Activated naive CD4-positive, alpha-beta T cell (primary cell): ENCODE measurements around the gene GJA8.
"Not testable (repeated sequence)": the region's sequence is repeated elsewhere in the genome, so short reads cannot be mapped to it uniquely, and the experiment has no call there.

ENCODE experiments used
- DNase-seq, 4 experiments: peaks; one replicate each; lab custom pipeline; 2025; lab: John Stamatoyannopoulos, UW

The GJA8 gene

GRCh38 chr1:147927689-147928088 lies 25.1 kb downstream of the GJA8 start:
- DNase-seq: not testable (repeated sequence)

DNA sequence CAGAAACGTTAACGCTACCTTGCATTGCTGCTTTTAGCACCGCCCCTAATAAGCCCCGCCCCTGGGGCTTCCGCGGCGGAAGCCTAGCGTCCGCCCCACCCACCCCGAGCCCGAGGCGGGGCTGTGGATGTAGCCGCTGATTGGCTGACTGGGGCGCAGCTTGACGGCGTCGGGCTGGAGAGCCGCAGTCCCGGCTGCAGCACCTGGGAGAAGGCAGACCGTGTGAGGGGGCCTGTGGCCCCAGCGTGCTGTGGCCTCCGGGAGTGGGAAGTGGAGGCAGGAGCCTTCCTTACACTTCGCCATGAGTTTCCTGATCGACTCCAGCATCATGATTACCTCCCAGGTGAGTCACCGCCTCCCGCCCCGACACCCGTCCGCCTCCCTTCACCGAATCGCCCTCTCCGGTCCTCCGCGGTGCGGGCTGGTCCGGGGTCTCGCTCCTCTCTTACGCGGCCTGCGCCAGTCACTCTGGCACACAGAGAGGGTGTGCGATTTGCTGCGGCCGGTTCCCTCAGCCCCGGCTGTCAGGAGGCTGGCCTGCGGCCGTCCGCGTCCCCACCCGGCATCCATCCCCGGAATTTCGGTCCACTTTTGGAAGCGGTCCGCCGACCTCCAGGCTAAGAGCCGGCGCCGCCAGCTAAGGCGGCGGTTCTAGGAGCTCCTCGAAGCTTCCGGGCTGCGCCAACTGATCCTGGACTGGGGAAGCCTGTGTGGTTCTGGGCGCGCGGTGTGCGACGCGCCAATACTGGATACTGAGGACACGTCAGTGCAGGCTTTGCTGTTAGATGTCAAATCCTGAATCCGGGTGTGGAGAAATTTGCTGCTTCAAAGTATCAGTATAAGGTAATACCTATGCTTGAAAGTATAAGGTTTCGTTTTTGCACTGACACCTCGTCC lies 25.9 kb downstream of the GJA8 start, which contains the start of gene GPR89B:
Gene GPR89B (plus strand): TSS at position 185 of the 897 bp plus-strand sequence. CDS start 117 bp downstream, at position 302.
- peak; percentile 68 to 93 (median 76) for DNase-seq

DNA sequence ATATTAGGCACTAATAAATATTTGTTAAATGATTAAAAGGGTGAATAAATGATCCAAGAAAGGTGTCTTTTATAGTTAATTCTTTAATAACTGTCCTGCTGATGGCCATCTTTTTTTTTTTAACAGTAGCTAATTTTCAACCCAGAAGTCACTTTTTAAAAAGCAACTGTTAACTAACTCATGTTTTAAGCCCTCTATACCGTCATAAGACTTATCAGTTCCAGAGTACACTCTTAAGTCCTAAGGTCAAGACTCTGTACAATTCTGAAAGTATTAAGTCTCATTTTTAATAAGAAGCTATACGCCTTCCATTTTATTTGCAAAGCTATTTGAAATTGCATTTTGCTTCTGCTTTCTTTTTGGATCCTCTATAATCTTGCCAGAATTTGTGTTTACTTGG lies 28.5 kb downstream of the GJA8 start:
- DNase-seq: not testable (repeated sequence)

DNA sequence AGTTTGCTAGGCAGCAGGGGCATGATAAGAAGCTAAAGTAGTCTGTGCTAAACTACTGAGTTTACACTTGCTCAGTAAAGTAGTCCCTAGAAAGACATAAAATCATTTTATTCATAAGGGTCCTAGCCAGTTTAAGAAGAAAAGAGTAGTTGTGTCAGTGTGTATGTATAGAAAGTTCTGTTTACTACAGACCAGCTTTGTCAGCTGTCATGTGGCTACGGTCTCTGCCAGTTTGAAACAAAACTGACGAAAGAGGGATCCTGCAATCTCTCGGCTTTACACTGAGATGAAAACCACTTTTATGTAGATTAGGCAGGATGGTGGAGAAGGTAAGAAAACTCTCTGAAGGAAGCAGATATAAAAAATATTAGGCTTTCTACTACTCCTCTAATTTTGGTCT lies 32.7 kb downstream of the GJA8 start:
- not testable (repeated sequence) for DNase-seq

- not testable (repeated sequence) for DNase-seq
Observed at GRCh38 chr1:147940456-147940855, 37.9 kb downstream of the GJA8 start.

DNA sequence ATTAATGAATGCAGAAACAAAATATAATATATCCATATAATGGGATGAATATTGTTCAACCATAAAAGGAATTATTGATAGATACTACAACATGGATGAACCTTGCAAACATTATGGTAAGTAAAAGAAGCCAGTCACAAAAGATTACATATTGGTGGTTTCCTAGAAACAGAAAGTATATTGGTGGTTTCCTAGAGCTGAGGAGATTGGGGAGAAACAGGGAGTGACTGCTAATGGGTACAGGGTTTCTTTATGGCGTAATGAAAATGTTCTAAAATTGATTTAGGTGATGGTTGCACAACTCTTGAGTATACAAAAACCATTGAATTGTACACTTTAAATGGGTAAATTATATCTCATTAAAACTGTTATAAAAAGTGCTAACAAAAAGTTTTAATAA lies 40.0 kb downstream of the GJA8 start:
- DNase-seq: not testable (repeated sequence)

DNA sequence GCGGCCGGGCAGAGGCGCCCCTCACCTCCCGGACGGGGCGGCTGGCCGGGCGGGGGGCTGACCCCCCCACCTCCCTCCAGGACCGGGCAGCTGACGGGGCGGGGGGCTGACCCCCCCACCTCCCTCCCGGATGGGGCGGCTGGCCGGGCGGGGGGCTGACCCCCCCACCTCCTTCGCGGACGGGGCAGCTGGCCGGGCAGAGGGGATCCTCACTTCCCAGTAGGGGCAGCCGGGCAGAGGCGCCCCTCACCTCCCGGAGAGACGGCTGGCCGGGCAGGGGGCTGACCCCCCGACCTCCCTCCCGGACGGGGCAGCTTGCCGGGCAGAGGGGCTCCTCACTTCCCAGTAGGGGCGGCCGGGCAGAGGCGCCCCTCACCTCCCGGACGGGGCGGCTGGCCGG lies 46.9 kb downstream of the GJA8 start:
- not testable (repeated sequence) for DNase-seq
